GM12878 (cell line): ENCODE results near the gene SEC11C. TPM values are rescaled to one million over a fixed set of nuclear protein-coding genes. Genes with fewer than 3 reads are reported as not detected.
A peak's percentile ranks its signal among the peaks of the same experiment; 100 is the strongest.

Experiments used
- ASH2L ChIP-seq: fragments of 300-600, 200-600 bp; sonication (generic); IDR thresholded peaks from 2 replicates; pipeline ENCODE4 v1.6.1; 2017; ENCODE audit warnings: low read depth, mild to moderate bottlenecking, borderline replicate concordance
- ATF3 ChIP-seq: IDR thresholded peaks from 2 replicates; pipeline ENCODE4 v1.6.1; 2011; ENCODE audit warnings: low read depth, mild to moderate bottlenecking, low read length, moderate library complexity, borderline replicate concordance; ENCODE audit errors: extremely low read depth
- BACH1 ChIP-seq: fragments of 450-650 bp; IDR thresholded peaks from 2 replicates; pipeline ENCODE4 v1.6.1; 2017; ENCODE audit warnings: mild to moderate bottlenecking, borderline replicate concordance
- CBFB ChIP-seq: IDR thresholded peaks from 2 replicates; pipeline ENCODE4 v1.6.1; 2016; ENCODE audit warnings: antibody characterized with exemption, low read depth
- ESRRA ChIP-seq: IDR thresholded peaks from 2 replicates; pipeline ENCODE4 v1.6.1; 2012; ENCODE audit warnings: mild to moderate bottlenecking, low read length, improper control_type of control experiment
- KLF5 ChIP-seq: fragments of 450-650 bp; IDR thresholded peaks from 2 replicates; pipeline ENCODE4 v1.6.1; 2014; ENCODE audit warnings: mild to moderate bottlenecking; ENCODE audit not compliant: partially characterized antibody
- LARP7 ChIP-seq: fragments of 450-650 bp; IDR thresholded peaks from 2 replicates; pipeline ENCODE4 v1.6.1; 2017; ENCODE audit warnings: mild to moderate bottlenecking
- MAX ChIP-seq: IDR thresholded peaks from 2 replicates; pipeline ENCODE4 v1.6.1; 2012; ENCODE audit warnings: low read depth, low read length, improper control_type of control experiment
- NR2C1 ChIP-seq: fragments of 450-650 bp; IDR thresholded peaks from 2 replicates; pipeline ENCODE4 v1.6.1; 2017; ENCODE audit warnings: antibody characterized with exemption, mild to moderate bottlenecking, moderate library complexity
- POLR2AphosphoS5 ChIP-seq: IDR thresholded peaks from 2 replicates; pipeline ENCODE4 v1.6.1; 2011; ENCODE audit warnings: mild to moderate bottlenecking, low read length, inconsistent platforms
- SKIL ChIP-seq: fragments of 450-650 bp; IDR thresholded peaks from 2 replicates; pipeline ENCODE4 v1.6.1; 2017; ENCODE audit warnings: mild to moderate bottlenecking, low read depth, inconsistent platforms; ENCODE audit not compliant: poor library complexity, severe bottlenecking
- SMAD5 ChIP-seq: IDR thresholded peaks from 2 replicates; pipeline ENCODE4 v1.6.1; 2016; ENCODE audit warnings: antibody characterized with exemption, low read depth
- SMARCA5 ChIP-seq: fragments of 450-650 bp; IDR thresholded peaks from 2 replicates; pipeline ENCODE4 v1.6.1; 2017; ENCODE audit warnings: mild to moderate bottlenecking
- TCF3 ChIP-seq: IDR thresholded peaks from 2 replicates; pipeline ENCODE4 v1.6.1; 2012; ENCODE audit warnings: low read depth, mild to moderate bottlenecking, low read length, borderline replicate concordance; ENCODE audit not compliant: insufficient read depth
- ZNF207 ChIP-seq: fragments of 450-650 bp; IDR thresholded peaks from 2 replicates; pipeline ENCODE4 v1.6.1; 2014; ENCODE audit warnings: antibody characterized with exemption, mild to moderate bottlenecking, borderline replicate concordance
- ZNF24 ChIP-seq: fragments of 450-650 bp; IDR thresholded peaks from 2 replicates; pipeline ENCODE4 v1.6.1; 2017; ENCODE audit warnings: antibody characterized with exemption, mild to moderate bottlenecking
- ZNF384 ChIP-seq: IDR thresholded peaks from 2 replicates; pipeline ENCODE4 v1.6.1; 2012; ENCODE audit warnings: low read depth, mild to moderate bottlenecking, low read length, improper control_type of control experiment, borderline replicate concordance
- polyA plus RNA-seq, 11 experiments: library from polyadenylated mRNA; depleted of rRNA in 4 of 11; unstranded in 6 of 11; stranded (reverse) in 5 of 11; fragments of >200 nt; fragmentation: Nextera tagmentation in 4 of 11; fragmentation: Illumina TruSeq in 1 of 11; extraction: Ambion mirVana in 4 of 11; extraction: Trizol in 1 of 11; gene quantifications; 1 replicate in 1 of 11; 2 replicates in 10 of 11; pipeline versions ENCODE4 v1.2.1 to v1.2.3, GENCODE V29; 2011 to 2016; ENCODE audit warnings: inconsistent platforms in 2 of 11, missing spikeins in 2 of 11, low read depth in 1 of 11
- total RNA-seq, 4 experiments: library from RNA; depleted of rRNA in 3 of 4; stranded (reverse); fragments of >200 nt in 3 of 4; fragmentation: Illumina TruSeq in 1 of 4; extraction: Trizol in 1 of 4; gene quantifications; 2 replicates each; pipeline versions ENCODE4 v1.2.1 to v1.2.3, GENCODE V29; 2013 to 2021

SEC11C gene
- total and polyA plus RNA-seq, 10 of the 15 experiments (the other 5 are each of a cell fraction or from before 2014, with no cell fraction given) = 124 to 649 (median 211) TPM

GRCh38 chr18:59139615-59140301, at the start of gene SEC11C (continued):
- peak; percentile 87; the same call in 1 of the 2 replicates for TF ChIP-seq ZNF207
- 0 out of 2 replicates have a peak, but pooled peaks have one; percentile 58 for TF ChIP-seq SMAD5
- peak; percentile 92 for TF ChIP-seq MAX
- TF ChIP-seq CBFB = peak; percentile 72
- TF ChIP-seq SKIL = peak; percentile 22
- peak; percentile 69 for TF ChIP-seq NR2C1
- TF ChIP-seq ESRRA = peak; percentile 56; the same call in 1 of the 2 replicates
- TF ChIP-seq ATF3 = peak; percentile 95
- TF ChIP-seq ZNF24 = no peak
- TF ChIP-seq POLR2AphosphoS5 = peak; percentile 70; the same call in 1 of the 2 replicates
- TF ChIP-seq LARP7 = peak; percentile 76
- no peak for TF ChIP-seq BACH1
- TF ChIP-seq ASH2L = peak; percentile 56; the same call in 1 of the 2 replicates
- no peak for TF ChIP-seq ZNF384
- peak; percentile 71 for TF ChIP-seq KLF5
- TF ChIP-seq TCF3 = peak; percentile 89
- 0 out of 2 replicates have a peak, but pooled peaks have one; percentile 4 for TF ChIP-seq SMARCA5
- TF ChIP-seq, all 136 proteins: peak for 53
